BJ (cell line): ENCODE results near the gene MAP1B. TPM values are rescaled to one million over a fixed set of nuclear protein-coding genes. Genes with fewer than 3 reads are reported as not detected.
"Not testable (repeated sequence)": the region's sequence is repeated elsewhere in the genome, so short reads cannot be mapped to it uniquely, and the experiment has no call there.

Source experiments
- CTCF ChIA-PET: fragments of 350-600 bp; formaldehyde crosslinking; extraction: SDS; loops from one replicate; lab custom pipeline; 2021; ENCODE audit warnings: antibody characterized with exemption, inconsistent platforms; lab: Yijun Ruan, JAX
- POLR2A ChIA-PET: fragments of 300-600 bp; sonication (Branson Sonifier 250); formaldehyde crosslinking; extraction: SDS; loops from one replicate; lab custom pipeline; 2021; ENCODE audit warnings: antibody characterized with exemption; lab: Charles Lee
- DNase-seq: peaks from one replicate; pipeline ENCODE4 v3.0.0-alpha.2; 2011; ENCODE audit warnings: low read depth
- H3K27me3 ChIP-seq: 2 replicates; pipeline ENCODE4 v1.6.0; 2011; ENCODE audit warnings: low read length; ENCODE audit not compliant: control insufficient read depth, insufficient read depth
- H3K36me3 ChIP-seq: 2 replicates; pipeline ENCODE4 v1.5.1; 2011; ENCODE audit warnings: low read length; ENCODE audit not compliant: control insufficient read depth, insufficient read depth
- H3K4me3 ChIP-seq: 2 replicates; pipeline ENCODE4 v1.5.1; 2011; ENCODE audit warnings: low read depth, mild to moderate bottlenecking, control low read depth, low read length
- polyA plus RNA-seq: library from polyadenylated mRNA; depleted of rRNA; stranded (reverse); fragments of >200 nt; gene quantifications from 2 replicates; pipeline ENCODE4 v1.2.3, GENCODE V29; 2011
- TF ChIP-seq, protein P1 (sequence below): IDR thresholded peaks from 2 replicates; pipeline ENCODE4 v1.5.1; 2011; ENCODE audit warnings: low read depth, mild to moderate bottlenecking, control low read depth, inconsistent platforms, low read length, moderate library complexity; ENCODE audit not compliant: insufficient read depth

Gene MAP1B
- polyA plus RNA-seq, 1 experiment, result 27.1 TPM

DNA sequence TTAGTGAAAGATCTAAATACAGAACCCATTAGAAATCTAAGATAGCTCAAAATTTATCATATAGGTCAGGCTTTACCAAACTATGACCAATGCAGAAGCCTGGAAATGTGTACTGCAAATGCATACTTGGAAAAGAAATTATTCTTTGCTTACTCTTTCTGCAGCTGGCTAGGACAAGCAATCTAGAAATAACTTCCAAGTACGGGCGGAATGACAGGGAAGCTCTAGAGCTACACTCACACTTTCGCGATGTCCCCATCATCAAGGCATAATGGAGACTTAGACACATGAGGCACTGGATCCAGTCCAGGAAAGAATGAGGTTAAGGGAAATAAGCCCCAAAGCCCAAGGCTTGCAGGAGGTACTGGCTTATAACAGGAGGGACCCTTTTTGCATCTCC is 22.4 kb upstream of the MAP1B start:
- Histone ChIP-seq H3K4me3 (no peak overlapping the region), H3K27me3 (no peaks in the 10 kb centered on the region), H3K36me3 (no peaks in the 10 kb centered on the region)
- POLR2A ChIA-PET, result no interaction called here
- TF ChIP-seq, protein P1, sequence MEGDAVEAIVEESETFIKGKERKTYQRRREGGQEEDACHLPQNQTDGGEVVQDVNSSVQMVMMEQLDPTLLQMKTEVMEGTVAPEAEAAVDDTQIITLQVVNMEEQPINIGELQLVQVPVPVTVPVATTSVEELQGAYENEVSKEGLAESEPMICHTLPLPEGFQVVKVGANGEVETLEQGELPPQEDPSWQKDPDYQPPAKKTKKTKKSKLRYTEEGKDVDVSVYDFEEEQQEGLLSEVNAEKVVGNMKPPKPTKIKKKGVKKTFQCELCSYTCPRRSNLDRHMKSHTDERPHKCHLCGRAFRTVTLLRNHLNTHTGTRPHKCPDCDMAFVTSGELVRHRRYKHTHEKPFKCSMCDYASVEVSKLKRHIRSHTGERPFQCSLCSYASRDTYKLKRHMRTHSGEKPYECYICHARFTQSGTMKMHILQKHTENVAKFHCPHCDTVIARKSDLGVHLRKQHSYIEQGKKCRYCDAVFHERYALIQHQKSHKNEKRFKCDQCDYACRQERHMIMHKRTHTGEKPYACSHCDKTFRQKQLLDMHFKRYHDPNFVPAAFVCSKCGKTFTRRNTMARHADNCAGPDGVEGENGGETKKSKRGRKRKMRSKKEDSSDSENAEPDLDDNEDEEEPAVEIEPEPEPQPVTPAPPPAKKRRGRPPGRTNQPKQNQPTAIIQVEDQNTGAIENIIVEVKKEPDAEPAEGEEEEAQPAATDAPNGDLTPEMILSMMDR, result no peak
- CTCF ChIA-PET, result interaction anchor here (1.2 kb wide), 1 partner anchor 11 kb away, joined by 4 read pairs; no protein-coding TSS in a partner anchor
- DNase-seq, result no peak

GRCh38 chr5:72085319-72085718 is 22.0 kb upstream of the MAP1B start:
- DNase-seq, result no peak
- Histone ChIP-seq H3K36me3 (no peaks in the 10 kb centered on the region), H3K27me3 (no peaks in the 10 kb centered on the region), H3K4me3 (no peak overlapping the region)
- POLR2A ChIA-PET, result no interaction called here
- CTCF ChIA-PET, result interaction anchor here (1.2 kb wide), 1 partner anchor 11 kb away, joined by 4 read pairs; no protein-coding TSS in a partner anchor
- TF ChIP-seq, protein P1, result no peak

DNA sequence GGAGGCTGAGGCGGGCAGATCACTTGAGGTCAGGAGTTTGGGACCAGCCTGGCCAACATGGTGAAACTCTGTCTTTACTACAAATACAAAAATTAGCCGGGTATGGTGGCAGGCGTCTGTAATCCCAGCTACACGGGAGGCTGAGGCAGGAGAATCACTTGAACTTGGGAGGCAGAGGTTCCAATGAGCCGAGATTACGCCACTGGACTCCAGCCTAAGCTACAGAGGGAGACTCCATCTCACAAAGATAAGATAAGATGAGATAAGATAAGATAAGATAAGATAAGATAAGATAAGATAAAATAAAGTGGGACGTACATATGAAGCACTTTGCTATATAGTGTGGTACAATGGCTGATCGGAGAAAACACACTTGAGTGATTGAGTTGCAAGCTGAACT is 17.6 kb upstream of the MAP1B start:
- H3K36me3 ChIP-seq, H3K4me3 ChIP-seq, DNase-seq, H3K27me3 ChIP-seq, CTCF ChIA-PET, POLR2A ChIA-PET: not testable (repeated sequence)

- Histone ChIP-seq H3K27me3 (no peaks in the 10 kb centered on the region), H3K36me3 (no peaks in the 10 kb centered on the region), H3K4me3 (no peak overlapping the region)
- CTCF ChIA-PET, result no interaction called here
- DNase-seq, result no peak
- TF ChIP-seq, protein P1, result no peak
- POLR2A ChIA-PET, result no interaction called here
Measured at GRCh38 chr5:72092074-72092473, 15.2 kb upstream of the MAP1B start.

DNA sequence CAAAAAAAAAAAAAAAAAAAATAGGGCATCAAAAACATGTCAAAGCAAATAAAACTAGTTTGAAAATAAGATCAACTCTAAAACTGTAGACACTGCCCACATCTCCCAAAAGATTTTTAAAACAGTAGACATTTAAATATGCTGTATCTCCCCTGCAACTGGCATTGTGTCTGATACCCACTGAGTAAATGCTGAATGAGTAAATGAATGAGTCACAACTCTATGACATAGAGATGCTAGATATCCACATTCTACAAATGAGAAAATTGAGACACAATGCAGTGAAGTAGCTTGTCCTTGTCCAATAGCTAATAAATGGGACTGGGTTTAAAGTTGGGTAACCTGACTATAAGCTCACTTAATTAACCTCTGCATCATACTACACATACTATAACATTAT is 14.1 kb upstream of the MAP1B start:
- CTCF ChIA-PET, result interaction anchor here (0.6 kb wide), 1 partner anchor 226 kb away, joined by 3 read pairs; no protein-coding TSS in a partner anchor
- POLR2A ChIA-PET, result no interaction called here
- TF ChIP-seq, protein P1, result no peak
- H3K36me3 ChIP-seq, result no peaks in the 10 kb centered on the region
- H3K4me3 ChIP-seq, result no peak overlapping the region
- H3K27me3 ChIP-seq, result no peaks in the 10 kb centered on the region
- no peak for DNase-seq

- H3K36me3 ChIP-seq, result no peaks in the 10 kb centered on the region
- no peaks in the 10 kb centered on the region for H3K27me3 ChIP-seq
- no peak for DNase-seq
- H3K4me3 ChIP-seq, result no peak overlapping the region
- TF ChIP-seq, protein P1, result no peak
- CTCF ChIA-PET, result interaction anchor here (0.5 kb wide), 1 partner anchor 21 kb away, joined by 3 read pairs; no protein-coding TSS in a partner anchor
- POLR2A ChIA-PET, result no interaction called here
Measured at GRCh38 chr5:72093824-72094223, 13.5 kb upstream of the MAP1B start.
